ENCODE results near the gene EIF3I. TPM values are rescaled to one million over a fixed set of nuclear protein-coding genes. Genes with fewer than 3 reads are reported as not detected.

Gene EIF3I
- total RNA-seq, 4 donors from 2014 or later = 193 to 383 (median 216) TPM

DNA sequence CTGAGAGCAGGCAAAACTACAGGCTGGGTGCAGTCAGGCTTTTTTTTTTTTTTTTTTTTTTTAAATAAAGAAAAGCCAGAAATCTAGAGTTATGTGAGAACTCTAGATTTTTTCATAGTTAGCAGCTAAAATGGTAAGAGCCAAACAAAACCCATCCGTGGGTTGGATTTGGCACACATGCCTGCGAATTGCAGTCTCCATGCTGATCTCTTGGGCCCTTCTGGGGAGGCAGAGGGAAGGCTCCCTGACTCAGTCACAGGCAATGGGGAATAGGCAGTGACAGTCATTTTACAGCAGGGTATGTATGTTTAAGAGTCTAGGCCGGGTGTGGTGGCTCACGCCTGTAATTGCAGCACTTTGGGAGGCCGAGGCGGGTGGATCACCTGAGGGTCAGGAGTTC lies 40.1 kb upstream of the EIF3I start:
- no peak overlapping the region for H3K4me3 ChIP-seq (replicated peaks in 1 of 3)
- peaks cover 11 to 15% of the 10 kb centered on the region in 2 donors for H3K36me3 ChIP-seq
- no peak overlapping the region for H3K27ac ChIP-seq
- peaks cover 18 to 42% of the 10 kb centered on the region in 2 donors for H3K4me1 ChIP-seq
- no peaks in the 10 kb centered on the region for H3K9me3 ChIP-seq
- WGBS, 2 donors = 90 to 92% methylated on average over 6 of the region's 6 CpGs
- no peak for DNase-seq
- TF ChIP-seq, protein P1, sequence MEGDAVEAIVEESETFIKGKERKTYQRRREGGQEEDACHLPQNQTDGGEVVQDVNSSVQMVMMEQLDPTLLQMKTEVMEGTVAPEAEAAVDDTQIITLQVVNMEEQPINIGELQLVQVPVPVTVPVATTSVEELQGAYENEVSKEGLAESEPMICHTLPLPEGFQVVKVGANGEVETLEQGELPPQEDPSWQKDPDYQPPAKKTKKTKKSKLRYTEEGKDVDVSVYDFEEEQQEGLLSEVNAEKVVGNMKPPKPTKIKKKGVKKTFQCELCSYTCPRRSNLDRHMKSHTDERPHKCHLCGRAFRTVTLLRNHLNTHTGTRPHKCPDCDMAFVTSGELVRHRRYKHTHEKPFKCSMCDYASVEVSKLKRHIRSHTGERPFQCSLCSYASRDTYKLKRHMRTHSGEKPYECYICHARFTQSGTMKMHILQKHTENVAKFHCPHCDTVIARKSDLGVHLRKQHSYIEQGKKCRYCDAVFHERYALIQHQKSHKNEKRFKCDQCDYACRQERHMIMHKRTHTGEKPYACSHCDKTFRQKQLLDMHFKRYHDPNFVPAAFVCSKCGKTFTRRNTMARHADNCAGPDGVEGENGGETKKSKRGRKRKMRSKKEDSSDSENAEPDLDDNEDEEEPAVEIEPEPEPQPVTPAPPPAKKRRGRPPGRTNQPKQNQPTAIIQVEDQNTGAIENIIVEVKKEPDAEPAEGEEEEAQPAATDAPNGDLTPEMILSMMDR (IDR thresholded peaks at IDR 0.05) = no peak
- TF ChIP-seq POLR2A (IDR thresholded peaks at IDR 0.05) = no peak
- no peaks in the 10 kb centered on the region for H3K27me3 ChIP-seq
- intact Hi-C loops (cut with DNase I) = no loop called here

DNA sequence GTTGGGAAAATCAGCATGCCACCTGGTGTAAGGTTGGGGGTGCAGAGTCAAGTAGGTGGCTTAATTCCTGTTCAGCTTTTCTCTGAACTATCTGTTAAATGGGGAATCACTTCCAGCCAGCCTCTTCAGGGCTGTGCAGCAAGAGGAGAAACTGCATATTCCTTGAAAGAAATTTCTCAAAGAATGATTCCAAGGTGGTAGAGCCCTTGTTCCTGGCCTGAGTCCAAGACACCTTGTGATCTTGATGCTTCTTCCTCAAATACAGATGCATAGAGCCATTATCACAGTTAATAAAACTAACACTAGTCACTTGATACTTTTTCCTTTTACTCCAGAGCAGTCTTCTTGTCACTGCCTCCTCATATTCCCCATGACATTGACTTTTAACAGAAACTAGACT lies 37.6 kb upstream of the EIF3I start:
- Histone ChIP-seq H3K4me1 (peaks cover 12 to 34% of the 10 kb centered on the region in 2 donors), H3K4me3 (replicated peaks in 1 of 3) (no peak overlapping the region), H3K9me3 (no peaks in the 10 kb centered on the region), H3K27me3 (no peaks in the 10 kb centered on the region), H3K27ac (no peak overlapping the region), H3K36me3 (peaks cover 36 to 39% of the 10 kb centered on the region in 2 donors)
- no peak for TF ChIP-seq POLR2A (IDR thresholded peaks at IDR 0.05)
- TF ChIP-seq, protein P1 (IDR thresholded peaks at IDR 0.05) = no peak
- DNase-seq = no peak
- intact Hi-C loops (cut with DNase I) = no loop called here

DNA sequence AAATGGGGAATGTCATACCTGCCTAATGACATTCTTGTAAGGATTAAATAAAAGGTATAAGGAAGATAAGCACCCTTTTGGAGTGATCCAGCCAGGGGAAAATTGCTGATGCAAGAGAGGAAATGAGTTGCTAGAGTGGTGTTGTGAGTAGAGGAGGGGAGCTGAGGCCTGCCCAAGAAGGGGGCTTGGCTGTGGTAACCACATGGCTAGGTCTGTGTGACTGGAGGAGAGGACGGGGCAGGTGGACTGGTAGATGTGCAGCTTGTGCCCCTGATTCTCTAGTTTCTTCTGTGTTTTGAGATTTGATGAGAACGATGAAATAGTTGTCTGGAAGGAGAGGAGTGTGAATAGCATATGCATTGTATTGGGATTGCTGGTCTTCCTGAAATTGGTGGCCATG lies 36.1 kb upstream of the EIF3I start:
- Histone ChIP-seq H3K9me3 (no peaks in the 10 kb centered on the region), H3K27me3 (no peaks in the 10 kb centered on the region), H3K4me1 (peaks cover under 1 to 31% of the 10 kb centered on the region in 2 donors), H3K36me3 (peaks cover 50 to 51% of the 10 kb centered on the region in 2 donors), H3K27ac (no peak overlapping the region), H3K4me3 (replicated peaks in 1 of 3) (no peak overlapping the region)
- intact Hi-C loops (cut with DNase I) = no loop called here
- DNase-seq = no peak
- TF ChIP-seq POLR2A (IDR thresholded peaks at IDR 0.05) = no peak
- TF ChIP-seq, protein P1 (IDR thresholded peaks at IDR 0.05) = no peak
- 91 to 97% methylated on average over 2 of the region's 2 CpGs for WGBS, 2 donors

DNA sequence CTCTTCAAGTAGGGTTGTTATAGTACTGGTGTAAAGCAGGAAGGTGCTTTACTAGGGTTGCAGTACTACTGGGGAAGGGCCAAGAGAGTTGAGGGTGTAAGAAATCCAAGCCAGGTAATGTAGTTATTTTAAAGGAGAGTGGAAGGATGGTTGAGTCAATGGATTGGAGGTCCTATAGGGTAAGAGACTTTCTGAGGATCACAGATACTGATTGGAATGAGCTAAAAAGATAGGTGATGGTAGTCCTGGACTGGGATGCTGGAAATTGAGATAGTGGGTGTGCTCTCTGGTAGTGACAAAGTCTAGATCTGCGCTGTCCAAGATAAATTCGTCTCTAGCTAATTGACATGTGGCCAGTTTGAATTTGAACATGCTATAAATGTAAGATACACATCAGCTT lies 35.7 kb upstream of the EIF3I start:
- peaks cover 51 to 54% of the 10 kb centered on the region in 2 donors for H3K36me3 ChIP-seq
- DNase-seq = no peak
- H3K27ac ChIP-seq = no peak overlapping the region
- H3K4me1 ChIP-seq = peaks cover 0 to 27% of the 10 kb centered on the region in 2 donors
- no peaks in the 10 kb centered on the region for H3K27me3 ChIP-seq
- H3K9me3 ChIP-seq = no peaks in the 10 kb centered on the region
- intact Hi-C loops (cut with DNase I) = no loop called here
- H3K4me3 ChIP-seq (replicated peaks in 1 of 3) = no peak overlapping the region
- 93 to 95% methylated on average over 2 of the region's 2 CpGs for WGBS, 2 donors
- no peak for TF ChIP-seq POLR2A (IDR thresholded peaks at IDR 0.05)
- TF ChIP-seq, protein P1 (IDR thresholded peaks at IDR 0.05) = no peak

DNA sequence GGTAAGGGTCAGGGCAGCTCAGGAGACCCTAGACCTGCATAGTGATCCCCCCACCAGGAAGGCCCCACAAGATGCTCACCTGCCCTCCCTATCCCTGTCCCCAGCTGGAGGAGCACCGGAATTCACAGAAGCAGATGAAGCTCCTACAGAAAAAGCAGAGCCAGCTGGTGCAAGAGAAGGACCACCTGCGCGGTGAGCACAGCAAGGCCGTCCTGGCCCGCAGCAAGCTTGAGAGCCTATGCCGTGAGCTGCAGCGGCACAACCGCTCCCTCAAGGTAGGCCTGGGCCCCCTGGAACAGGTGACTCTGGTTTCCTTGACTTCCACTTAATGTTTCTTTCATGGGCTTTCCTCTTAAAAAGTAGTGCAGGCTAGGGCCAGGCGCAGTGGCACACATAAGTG lies 34.4 kb upstream of the EIF3I start:
- 94 to 100% methylated on average over 7 to 9 of the region's 9 CpGs for WGBS, 2 donors
- TF ChIP-seq, protein P1 (IDR thresholded peaks at IDR 0.05) = no peak
- no peak for TF ChIP-seq POLR2A (IDR thresholded peaks at IDR 0.05)
- intact Hi-C loops (cut with DNase I) = no loop called here

More for the DNA sequence above, 34.4 kb upstream of the EIF3I start:
- no peak for DNase-seq
- Histone ChIP-seq H3K4me3 (replicated peaks in 1 of 3) (no peak overlapping the region), H3K27me3 (no peaks in the 10 kb centered on the region), H3K27ac (no peak overlapping the region), H3K36me3 (peaks cover 62 to 67% of the 10 kb centered on the region in 2 donors), H3K9me3 (no peaks in the 10 kb centered on the region), H3K4me1 (peaks cover 0 to 13% of the 10 kb centered on the region in 2 donors)
